22Rv1 (cell line): ENCODE results near the gene TPSAB1.
"Not testable (repeated sequence)": the region's sequence is repeated elsewhere in the genome, so short reads cannot be mapped to it uniquely, and the experiment has no call there.

Experiments used
- H3K27ac ChIP-seq: fragments of 450-650 bp; 2 replicates; pipeline ENCODE4 v1.5.1; 2017
- CTCF ChIP-seq: fragments of 450-650 bp; IDR thresholded peaks from 2 replicates; pipeline ENCODE4 v1.5.1; 2017; ENCODE audit warnings: mild to moderate bottlenecking
- ZFX ChIP-seq: fragments of 450-650 bp; IDR thresholded peaks from 2 replicates; pipeline ENCODE4 v1.6.1; 2017; ENCODE audit warnings: antibody characterized with exemption, borderline replicate concordance

The TPSAB1 gene

GRCh38 chr16:1222553-1223354, 17.8 kb upstream of the TPSAB1 start:
- TF ChIP-seq ZFX (no peak), CTCF (no peak)
- no peak overlapping the region for H3K27ac ChIP-seq

GRCh38 chr16:1223355-1224214, 16.9 kb upstream of the TPSAB1 start:
- H3K27ac ChIP-seq: no peak overlapping the region
- TF ChIP-seq ZFX: no peak
- TF ChIP-seq CTCF: no peak

- H3K27ac ChIP-seq: no peak overlapping the region
- TF ChIP-seq ZFX: no peak
- TF ChIP-seq CTCF: no peak
These were observed 15.9 kb upstream of the TPSAB1 start for GRCh38 chr16:1224558-1224957.

DNA sequence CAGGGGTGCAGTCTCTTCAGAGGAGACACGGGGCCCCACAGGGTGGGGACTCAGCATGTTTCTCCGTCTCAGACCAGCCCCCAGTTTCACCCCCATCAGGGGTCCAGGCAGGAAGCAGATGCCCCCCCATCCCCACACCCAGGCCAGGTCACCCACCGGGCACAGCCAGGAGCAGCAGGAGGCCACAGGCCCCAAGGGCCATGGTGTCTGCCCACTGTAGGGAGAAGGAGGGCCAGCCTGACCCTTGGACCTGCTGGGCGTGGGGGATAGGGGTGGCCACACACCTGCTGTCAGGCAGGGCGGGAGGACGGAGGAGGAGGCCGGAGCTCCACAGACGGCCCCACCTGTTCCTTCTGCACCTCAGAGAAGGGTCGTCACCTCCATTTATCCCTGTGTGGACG, 15.5 kb upstream of the TPSAB1 start, which contains the start of gene TPSG1:
Gene TPSG1, minus strand, starts transcription at position 218 of the 401 bp plus-strand sequence. Its CDS starts 16 bp downstream, at position 202.
- no peak within 1 kb of the TSS for H3K27ac ChIP-seq
- TF ChIP-seq ZFX (no peak), CTCF (no peak)

GRCh38 chr16:1225728-1226311, 14.7 kb upstream of the TPSAB1 start:
- not testable (repeated sequence) for H3K27ac ChIP-seq

- not testable (repeated sequence) for H3K27ac ChIP-seq
These were observed 13.8 kb upstream of the TPSAB1 start for GRCh38 chr16:1226692-1227091.

DNA sequence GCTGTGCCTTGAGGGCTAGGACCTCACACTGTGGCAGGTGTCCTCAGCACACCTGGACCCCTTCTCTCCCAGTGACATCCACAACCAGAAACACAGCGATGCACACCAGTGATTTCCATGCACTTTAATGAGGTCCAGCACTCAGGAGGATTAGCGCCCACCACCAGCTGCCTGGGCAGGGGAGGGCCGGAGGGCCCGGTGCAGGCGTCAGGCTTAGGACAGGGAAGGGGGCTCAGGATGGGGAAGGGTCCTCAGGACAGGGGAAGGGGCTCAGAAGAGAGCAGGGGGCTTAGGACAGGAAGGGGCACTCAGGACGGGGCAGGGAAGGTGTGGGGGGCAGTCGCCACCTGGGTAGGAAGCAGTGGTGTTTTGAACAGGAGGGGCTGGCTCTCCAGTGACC, 12.3 kb upstream of the TPSAB1 start:
- not testable (repeated sequence) for H3K27ac ChIP-seq

GRCh38 chr16:1229476-1229875, 11.0 kb upstream of the TPSAB1 start:
- not testable (repeated sequence) for H3K27ac ChIP-seq

- H3K27ac ChIP-seq: not testable (repeated sequence)
These were observed 10.4 kb upstream of the TPSAB1 start, which contains the start of gene TPSB2 for GRCh38 chr16:1230084-1230470. Gene TPSB2, minus strand, starts transcription at chr16:1230184. Its CDS starts 233 bp downstream, at chr16:1229951.

DNA sequence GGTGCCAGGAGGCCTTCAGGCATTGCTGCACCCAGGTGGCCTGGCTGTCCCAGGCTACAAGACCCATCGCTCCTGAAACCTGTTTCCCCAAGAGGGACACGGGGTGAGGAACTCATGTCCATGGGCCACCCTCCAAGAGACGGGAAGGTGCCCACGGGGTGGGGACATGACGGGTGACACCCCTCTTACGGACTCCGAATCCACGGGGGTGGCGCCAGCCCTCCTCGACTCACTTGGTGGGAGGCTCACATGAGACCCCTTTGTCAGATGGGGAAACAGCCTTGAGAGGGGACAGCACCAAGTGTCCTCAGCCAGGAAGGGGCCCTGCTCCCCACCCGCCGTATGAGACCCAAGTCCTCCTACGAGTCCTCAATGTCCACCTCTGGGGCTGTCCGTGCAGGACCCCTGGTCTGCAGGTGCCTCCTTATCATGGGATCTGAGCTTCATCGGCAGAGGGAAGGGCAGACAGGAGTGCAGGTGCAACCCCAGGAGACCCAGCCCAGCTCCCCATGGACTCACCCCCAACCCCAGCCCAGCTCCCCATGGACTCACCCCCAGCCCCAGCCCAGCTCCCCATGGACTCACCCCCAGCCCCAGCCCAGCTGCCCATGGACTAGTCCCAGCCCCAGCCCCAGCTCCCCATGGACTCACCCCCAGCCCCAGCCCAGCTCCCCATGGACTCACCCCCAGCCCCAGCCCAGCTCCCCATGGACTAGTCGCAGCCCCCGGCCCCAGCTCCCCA, 9.9 kb upstream of the TPSAB1 start:
- H3K27ac ChIP-seq: not testable (repeated sequence)

GRCh38 chr16:1231301-1231700, 9.2 kb upstream of the TPSAB1 start:
- not testable (repeated sequence) for H3K27ac ChIP-seq

GRCh38 chr16:1232049-1232748, 8.3 kb upstream of the TPSAB1 start:
- H3K27ac ChIP-seq: not testable (repeated sequence)

- not testable (repeated sequence) for H3K27ac ChIP-seq
These were observed 3.8 kb upstream of the TPSAB1 start for GRCh38 chr16:1236659-1237058.
